GM21786 (cell line): ENCODE results near the gene M1AP.
A peak's percentile ranks its signal among the peaks of the same experiment; 100 is the strongest.

Experiments
- ATAC-seq: cut with Tn5 transposase; IDR thresholded peaks from one replicate; pipeline ENCODE4 v1.9.1; 2021; ENCODE audit not compliant: unreplicated experiment

Gene M1AP, protein sequence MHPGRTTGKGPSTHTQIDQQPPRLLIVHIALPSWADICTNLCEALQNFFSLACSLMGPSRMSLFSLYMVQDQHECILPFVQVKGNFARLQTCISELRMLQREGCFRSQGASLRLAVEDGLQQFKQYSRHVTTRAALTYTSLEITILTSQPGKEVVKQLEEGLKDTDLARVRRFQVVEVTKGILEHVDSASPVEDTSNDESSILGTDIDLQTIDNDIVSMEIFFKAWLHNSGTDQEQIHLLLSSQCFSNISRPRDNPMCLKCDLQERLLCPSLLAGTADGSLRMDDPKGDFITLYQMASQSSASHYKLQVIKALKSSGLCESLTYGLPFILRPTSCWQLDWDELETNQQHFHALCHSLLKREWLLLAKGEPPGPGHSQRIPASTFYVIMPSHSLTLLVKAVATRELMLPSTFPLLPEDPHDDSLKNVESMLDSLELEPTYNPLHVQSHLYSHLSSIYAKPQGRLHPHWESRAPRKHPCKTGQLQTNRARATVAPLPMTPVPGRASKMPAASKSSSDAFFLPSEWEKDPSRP

GRCh38 chr2:74648009-74648443 is at the start of gene M1AP:
M1AP (minus strand) TSS chr2:74648330; CDS start chr2:74640275, 8,055 bp downstream.
- ATAC-seq = no peak

DNA sequence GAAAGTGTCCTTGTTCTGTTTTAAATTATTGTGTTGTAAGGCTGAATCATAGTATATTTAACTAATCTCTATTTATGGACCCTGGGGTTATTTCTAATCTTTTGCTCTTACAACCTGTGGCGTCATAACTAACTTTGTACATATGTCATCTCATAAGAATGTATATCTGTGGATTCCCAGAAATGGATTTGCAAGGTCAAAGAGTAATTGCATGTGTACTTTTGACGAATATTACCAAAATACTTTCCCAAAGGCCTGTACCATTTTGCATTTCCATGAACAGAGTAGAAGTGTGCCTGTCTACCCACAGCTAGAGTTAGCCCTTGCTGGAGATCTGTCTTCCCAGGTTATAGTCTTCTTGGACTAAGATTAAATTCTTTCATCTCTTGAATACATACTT is 48.7 kb upstream of the M1AP start:
- ATAC-seq = no peak

DNA sequence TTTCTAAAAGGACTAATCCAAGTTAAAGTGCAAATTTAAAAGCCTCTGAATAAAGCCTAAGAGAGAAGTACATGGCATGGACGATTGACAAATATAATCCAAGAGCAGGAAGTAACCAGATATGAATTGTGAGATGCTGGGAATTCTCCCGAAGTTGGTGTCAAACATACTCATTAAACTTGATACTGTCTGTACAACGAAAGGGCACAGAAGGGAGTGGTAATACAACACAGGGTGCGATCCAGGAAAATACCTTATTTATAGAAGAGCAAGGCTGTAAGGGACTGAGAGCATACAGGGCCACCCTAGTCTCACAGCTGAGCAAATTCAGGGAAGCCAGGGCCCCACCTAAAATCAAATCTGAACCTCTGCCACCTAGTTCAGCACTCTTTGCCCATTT is 47.5 kb upstream of the M1AP start:
- no peak for ATAC-seq

GRCh38 chr2:74694281-74694680 is 46.2 kb upstream of the M1AP start:
- no peak for ATAC-seq

- no peak for ATAC-seq
Measured at GRCh38 chr2:74693668-74694067, 45.5 kb upstream of the M1AP start.

DNA sequence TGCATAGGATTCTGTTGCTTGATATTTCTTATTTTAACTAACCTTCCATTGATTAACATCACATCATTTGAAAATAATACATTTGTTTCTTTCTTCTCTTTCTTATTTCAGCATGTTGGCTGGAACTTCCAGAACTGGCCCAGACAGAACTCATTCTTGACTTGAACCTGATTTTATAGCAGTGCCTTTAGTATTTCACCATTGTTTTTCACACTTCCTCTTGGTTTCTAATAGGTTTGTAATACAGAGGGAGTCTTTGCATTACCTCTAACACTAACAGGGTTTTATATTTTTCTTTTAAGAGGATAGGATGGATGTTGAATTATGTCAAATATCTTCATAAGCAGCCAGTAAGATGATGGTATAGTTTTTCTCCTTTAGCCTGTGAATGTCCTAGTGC is 45.1 kb upstream of the M1AP start:
- no peak for ATAC-seq

DNA sequence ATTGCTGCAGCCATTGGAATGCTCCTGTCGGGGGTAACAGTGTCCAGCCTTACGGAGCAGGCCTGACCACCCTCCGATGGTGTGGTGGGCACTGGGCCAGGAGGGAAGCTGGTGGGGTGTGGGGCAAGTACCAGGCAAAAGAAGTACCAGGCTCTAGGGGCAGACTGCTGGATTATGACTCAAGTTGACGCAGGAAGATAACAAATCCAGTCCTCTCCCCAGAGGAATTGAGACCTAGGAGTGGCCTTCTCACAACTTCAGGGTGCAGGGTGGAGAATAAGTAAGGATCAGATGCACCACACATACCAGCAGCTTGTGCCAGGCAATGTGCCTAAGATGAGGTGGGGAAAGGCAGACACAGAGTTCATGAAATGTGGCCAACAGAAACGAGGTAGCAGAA is 43.8 kb upstream of the M1AP start:
- no peak for ATAC-seq

- peak; percentile 77 for ATAC-seq
Measured at GRCh38 chr2:74690571-74690970, 42.4 kb upstream of the M1AP start.

DNA sequence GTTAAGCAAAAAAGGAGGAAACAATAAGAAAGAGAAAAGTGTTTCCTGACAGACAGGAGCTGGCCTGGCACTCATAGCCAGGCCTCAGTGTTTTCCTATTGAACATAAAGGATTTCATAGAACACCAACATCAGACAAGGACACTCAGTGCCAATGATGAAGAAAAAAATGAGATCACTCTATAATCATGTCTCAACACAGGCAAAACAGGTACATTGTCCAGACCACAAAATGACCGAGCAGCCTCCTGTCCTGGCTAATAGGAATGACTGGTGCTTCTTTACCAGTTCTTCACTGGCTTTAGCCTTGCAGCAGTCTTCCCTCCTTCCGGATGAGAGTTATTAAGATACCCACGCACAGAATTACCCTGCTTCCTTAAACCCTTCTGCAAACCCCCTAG is 41.5 kb upstream of the M1AP start:
- no peak for ATAC-seq

DNA sequence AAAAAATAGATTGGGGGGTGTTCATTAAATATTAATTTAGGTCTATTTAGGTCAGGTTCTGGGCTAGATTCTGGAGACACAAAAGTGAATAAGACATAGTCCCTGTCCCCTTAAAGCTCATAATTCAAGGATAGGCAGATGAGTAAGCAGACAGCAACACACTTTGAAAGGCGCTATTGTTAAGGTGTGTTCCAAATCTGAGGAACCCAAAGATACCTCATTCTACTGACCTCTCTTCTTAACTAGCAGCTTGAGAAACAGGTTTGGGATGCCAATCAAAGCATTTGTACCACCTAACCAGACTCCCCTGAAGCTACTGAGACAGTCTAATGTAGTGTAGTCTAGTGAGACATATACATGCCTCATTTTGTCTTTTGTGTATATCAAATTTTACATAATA is 40.8 kb upstream of the M1AP start:
- no peak for ATAC-seq

- no peak for ATAC-seq
Measured at GRCh38 chr2:74685408-74685807, 37.3 kb upstream of the M1AP start.

DNA sequence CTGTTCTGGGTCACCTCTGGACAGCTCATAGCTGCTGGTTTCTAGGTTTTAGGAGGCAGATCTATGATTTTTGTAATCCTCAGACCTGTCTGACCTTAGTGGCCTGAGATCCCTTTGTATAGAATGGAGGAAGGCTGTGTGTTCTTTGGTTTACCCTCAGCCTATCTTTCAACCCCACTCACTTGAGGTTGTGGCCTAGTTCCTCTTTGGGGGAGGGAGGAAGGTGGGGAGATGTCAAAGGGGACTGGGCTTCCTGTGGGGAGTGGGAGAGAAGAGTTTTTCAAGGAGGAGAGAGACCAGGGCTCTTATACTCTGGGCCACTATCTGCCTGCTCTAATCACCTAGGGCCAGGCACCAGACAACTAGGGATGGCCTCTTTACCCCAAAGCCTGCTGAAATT is 34.4 kb upstream of the M1AP start:
- ATAC-seq = no peak

DNA sequence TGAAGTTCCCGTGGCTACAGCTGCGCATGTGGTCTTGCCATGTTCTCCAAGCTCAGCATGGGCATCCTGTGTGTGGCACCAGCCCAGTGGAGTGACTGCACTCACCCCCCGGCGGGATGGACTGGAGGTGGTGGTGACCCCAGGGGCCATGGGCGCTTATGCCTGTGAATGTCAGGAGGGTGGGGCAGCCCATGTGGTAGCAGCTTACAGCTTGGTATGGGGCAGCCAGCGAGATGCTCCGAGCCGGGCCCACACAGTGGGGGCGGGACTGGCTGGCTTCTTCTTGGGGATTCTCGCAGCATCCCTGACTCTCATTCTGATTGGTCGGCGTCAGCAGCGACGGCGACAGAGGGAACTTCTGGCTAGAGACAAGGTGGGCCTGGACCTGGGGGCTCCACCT is 31.5 kb upstream of the M1AP start:
- ATAC-seq = no peak

- ATAC-seq = no peak
Measured at GRCh38 chr2:74676331-74676730, 28.2 kb upstream of the M1AP start.

- no peak for ATAC-seq
Measured at GRCh38 chr2:74675090-74675489, 27.0 kb upstream of the M1AP start.

GRCh38 chr2:74673826-74674528 is 25.8 kb upstream of the M1AP start:
- ATAC-seq = no peak

DNA sequence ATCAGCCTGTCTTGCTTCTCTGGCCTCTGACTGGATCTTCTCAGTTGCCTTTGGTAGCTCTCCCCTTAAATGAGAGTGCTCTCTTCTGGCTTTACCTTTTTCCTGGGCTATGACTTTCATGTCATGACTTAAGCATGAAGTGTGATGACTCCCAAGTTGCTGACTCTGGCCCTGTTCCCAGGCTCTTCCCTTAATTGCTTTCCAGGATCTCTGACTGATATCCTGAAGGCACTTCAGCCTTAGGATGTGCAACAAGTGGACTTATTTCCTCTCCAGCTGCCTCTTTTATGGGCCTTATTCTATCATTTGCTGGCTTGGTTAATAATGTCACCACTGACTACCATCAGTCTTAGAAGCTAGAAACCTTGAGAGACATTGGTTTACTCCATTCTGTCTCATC is 23.3 kb upstream of the M1AP start:
- ATAC-seq = no peak

DNA sequence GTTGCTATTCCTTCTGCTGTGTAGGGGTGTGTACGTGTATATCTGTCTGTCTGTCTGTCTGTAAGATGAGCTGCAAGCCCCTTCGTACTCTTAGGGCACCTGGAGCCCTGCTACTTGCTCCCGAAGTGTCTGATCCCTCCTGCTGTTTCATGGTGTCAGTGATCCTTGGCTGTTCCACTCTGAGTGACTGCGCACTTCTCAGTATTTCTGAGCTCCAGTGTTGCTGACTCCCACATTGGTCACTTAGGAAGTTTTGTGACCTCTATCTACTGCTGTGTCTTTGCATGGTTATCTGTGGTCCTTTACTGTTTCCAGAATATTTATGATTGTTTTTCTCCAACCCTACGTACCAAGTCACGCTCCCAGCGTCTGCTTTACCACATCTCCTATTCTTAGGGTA is 22.1 kb upstream of the M1AP start:
- no peak for ATAC-seq

- no peak for ATAC-seq
Measured at GRCh38 chr2:74668087-74668486, 20.0 kb upstream of the M1AP start.

GRCh38 chr2:74659462-74659861 is 11.3 kb upstream of the M1AP start:
- no peak for ATAC-seq

DNA sequence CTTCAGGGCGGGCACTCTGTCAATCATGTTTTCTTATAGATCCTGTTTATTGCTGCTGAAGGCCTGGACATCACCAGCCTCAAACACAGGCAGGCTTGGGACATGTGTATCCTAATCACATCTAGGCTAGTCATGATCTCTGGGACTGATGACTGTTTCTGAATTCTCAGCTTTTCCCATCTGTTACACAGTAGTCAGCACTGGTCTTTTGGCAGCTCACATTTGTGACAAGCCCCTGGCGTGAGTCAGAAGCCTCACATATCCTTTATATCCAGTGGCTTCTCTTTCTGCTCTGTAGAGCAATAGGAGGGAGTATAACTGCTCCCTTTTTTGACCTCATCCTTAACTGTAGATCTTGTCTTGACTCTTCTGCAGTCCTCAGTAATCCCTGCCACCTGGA is 10.4 kb upstream of the M1AP start:
- no peak for ATAC-seq

DNA sequence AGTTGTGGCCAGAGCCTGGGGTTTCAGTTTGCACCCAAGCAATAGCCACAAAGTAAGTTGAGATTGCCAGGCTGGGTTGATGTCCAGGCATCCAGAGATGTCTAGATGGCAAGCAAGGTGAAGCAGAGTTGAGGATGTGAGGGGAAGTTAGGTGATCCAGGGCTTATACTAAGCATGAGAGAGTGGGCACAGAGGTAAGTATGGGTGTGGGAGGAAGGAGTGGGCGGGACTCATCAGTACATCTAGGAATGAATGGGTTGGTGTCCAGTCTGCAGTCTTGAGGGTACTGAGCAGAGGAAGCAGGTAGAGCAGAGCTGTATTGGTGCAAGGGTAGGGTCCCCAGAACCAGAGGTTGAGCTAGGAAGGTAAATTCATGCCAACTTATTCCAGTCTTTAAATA is 7.4 kb upstream of the M1AP start:
- ATAC-seq = no peak
